ENCODE results near the gene NSMCE1. TPM values are rescaled to one million over a fixed set of nuclear protein-coding genes. Genes with fewer than 3 reads are reported as not detected.

NSMCE1 gene
- total and polyA plus RNA-seq, 2 of the 4 experiments (the other 2 are of a cell fraction), result 47.5 to 120 TPM

DNA sequence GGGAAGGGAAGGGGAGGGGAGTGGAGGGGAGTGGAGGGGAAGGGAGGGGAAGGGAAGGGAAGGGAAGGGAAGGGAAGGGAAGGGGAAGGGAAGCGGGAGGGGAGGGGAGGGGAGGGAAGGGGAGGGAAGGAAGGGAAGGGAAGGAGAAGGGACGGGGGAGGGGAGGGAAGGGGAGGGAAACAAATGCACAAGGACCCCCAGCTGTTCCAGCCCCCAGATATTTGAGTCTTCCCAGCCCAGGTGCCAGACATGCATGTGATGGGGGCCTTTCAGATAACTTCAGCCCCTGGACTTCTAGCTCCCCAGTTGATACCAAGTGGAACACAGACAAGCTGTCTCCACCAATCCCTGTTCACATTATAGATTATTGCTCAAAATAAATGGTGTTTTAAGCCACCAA, 79.9 kb downstream of the NSMCE1 start:
- no peak overlapping the region for H3K9ac ChIP-seq (ENCODE audit: low read depth, low read length)
- ATAC-seq (ENCODE audit: low read depth), result no peak
- no peak overlapping the region for H2AK5ac ChIP-seq (ENCODE audit: low read depth, low read length)
- H3K9me3 ChIP-seq (ENCODE audit: control insufficient read depth, insufficient read depth, low read length), result no peaks in the 10 kb centered on the region
- H2BK20ac ChIP-seq (ENCODE audit: low read depth, low read length), result no peak overlapping the region
- no peak overlapping the region for H3K56ac ChIP-seq (ENCODE audit: extremely low read depth, insufficient read depth, low read length)
- H3K9me1 ChIP-seq (ENCODE audit: insufficient read depth, low read length), result peaks cover 4% of the 10 kb centered on the region; the same call in 1 of the 2 replicates
- H3K23ac ChIP-seq (ENCODE audit: low read depth, low read length), result no peak overlapping the region
- no CpG with 5 or more reads among the region's 2 CpGs for WGBS, 2 experiments (ENCODE audit: extremely low coverage in 2 of 2, insufficient read length in 1 of 2)
- H3K27me3 ChIP-seq (ENCODE audit: control insufficient read depth, insufficient read depth, low read length), result peaks cover 14% of the 10 kb centered on the region
- no peak overlapping the region for H2AK9ac ChIP-seq (replicated peaks; ENCODE audit: low read depth, low read length, poor library complexity)
- BruUV-seq (replicated peaks), result no TSS peak
- H2BK5ac ChIP-seq (ENCODE audit: low read depth, low read length, poor library complexity, severe bottlenecking), result no peak overlapping the region
- POLR2A ChIA-PET (ENCODE audit: unreplicated experiment), result no interaction called here
- H4K8ac ChIP-seq (ENCODE audit: low read depth in 2 of 2, low read length in 2 of 2), result no peak overlapping the region
- no peak overlapping the region for H3K14ac ChIP-seq (replicated peaks; ENCODE audit: low read depth, low read length)
- dilution Hi-C loops (cut with HindIII; ENCODE audit: low sequenced_read_pairs, unreplicated experiment) (no loop called here), intact Hi-C loops (cut with micrococcal nuclease) (no loop called here), in situ Hi-C loops (cut with MboI; ENCODE audit: low sequenced_read_pairs) (no loop called here)
- H4K20me1 ChIP-seq (ENCODE audit: insufficient read depth, low read length), result no peaks in the 10 kb centered on the region
- TF ChIP-seq FOS (IDR thresholded peaks at IDR 0.05; ENCODE audit: low read depth, low read length) (no peak), CEBPB (IDR thresholded peaks at IDR 0.05; ENCODE audit: low read depth, low read length) (no peak), BHLHE40 (IDR thresholded peaks at IDR 0.05; ENCODE audit: low read depth, low read length) (no peak), SMC3 (IDR thresholded peaks at IDR 0.05; ENCODE audit: low read depth, low read length) (no peak), RAD21 (IDR thresholded peaks at IDR 0.05; ENCODE audit: low read length) (no peak), ELK1 (IDR thresholded peaks at IDR 0.05; ENCODE audit: borderline replicate concordance, low read depth, low read length) (no peak), RCOR1 (IDR thresholded peaks at IDR 0.05; ENCODE audit: insufficient replicate concordance, low read length) (no peak), RFX5 (IDR thresholded peaks at IDR 0.05; ENCODE audit: low read depth, low read length) (no peak), MAFK (IDR thresholded peaks at IDR 0.05; ENCODE audit: low read depth, low read length) (no peak), MAZ (IDR thresholded peaks at IDR 0.05; ENCODE audit: borderline replicate concordance, low read depth, low read length) (no peak), CTCF (conservative IDR thresholded peaks at IDR 0.05; ENCODE audit: low read depth, low read length) (no peak), MXI1 (IDR thresholded peaks at IDR 0.05; ENCODE audit: borderline replicate concordance, low read depth, low read length) (no peak), POLR2A (IDR thresholded peaks at IDR 0.05; ENCODE audit: low read depth, low read length) (no peak)
- CTCF ChIA-PET, result interaction anchor here (1.2 kb wide), 1 partner anchor 9 kb away, joined by 4 read pairs; no protein-coding TSS in a partner anchor
- H3K18ac ChIP-seq (ENCODE audit: low read depth, low read length), result no peak overlapping the region
- H3K4ac ChIP-seq (ENCODE audit: low read depth, low read length), result no peak overlapping the region
- no peaks in the 10 kb centered on the region for H3K36me3 ChIP-seq (ENCODE audit: control insufficient read depth, insufficient read depth, low read length)
- H3K4me2 ChIP-seq (ENCODE audit: low read depth, low read length), result no peak overlapping the region
- H3K27ac ChIP-seq (ENCODE audit: insufficient read depth, low read length), result no peak overlapping the region
- H3K79me1 ChIP-seq (ENCODE audit: low read depth in 1 of 2, low read length in 2 of 2), result no peaks in the 10 kb centered on the region
- no peak overlapping the region for H2AFZ ChIP-seq (replicated peaks; ENCODE audit: low read length, poor library complexity)
- no peak for DNase-seq
- H2BK120ac ChIP-seq (ENCODE audit: low read depth, low read length), result no peak overlapping the region
- H3K4me3 ChIP-seq (ENCODE audit: insufficient read depth, low read depth, low read length), result no peak overlapping the region
- no peak overlapping the region for H4K5ac ChIP-seq (ENCODE audit: low read depth, low read length)
- H4K91ac ChIP-seq (ENCODE audit: insufficient read depth, low read depth, low read length), result no peak overlapping the region
- no peak overlapping the region for H2BK15ac ChIP-seq (ENCODE audit: low read depth, low read length)
- no peaks in the 10 kb centered on the region for H3K4me1 ChIP-seq (ENCODE audit: control insufficient read depth, insufficient read depth, low read length)
